GM12878 (cell line): ENCODE data around the gene SEL1L3. TPM values are rescaled to one million over a fixed set of nuclear protein-coding genes. Genes with fewer than 3 reads are reported as not detected.

Source experiments
- ATAC-seq: fragments of 200-7000 bp; cut with Tn5 transposase; 3 replicates; pipeline ENCODE4 v1.9.1; 2020; ENCODE audit warnings: mild to moderate bottlenecking, moderate library complexity
- BruUV-seq: library from RNA; stranded (reverse); fragments of 400-500 nt; replicated peaks from 2 replicates; lab custom pipeline; 2021; lab: Mats Ljungman, UMichigan
- CTCF ChIA-PET: fragments of 300-600 bp; sonication (Branson Sonifier 250); formaldehyde crosslinking; extraction: SDS; loops from one replicate; lab custom pipeline; 2021; ENCODE audit warnings: inconsistent platforms; lab: Yijun Ruan, JAX
- POLR2A ChIA-PET: fragments of 350-600 bp; formaldehyde crosslinking; extraction: SDS; loops from one replicate; lab custom pipeline; 2021; ENCODE audit warnings: inconsistent platforms; lab: Charles Lee
- RAD21 ChIA-PET: fragments of 300-600 bp; sonication (Branson Sonifier 250); formaldehyde crosslinking; loops from one replicate; lab custom pipeline; 2023; ENCODE audit warnings: antibody characterized with exemption; ENCODE audit not compliant: unreplicated experiment; lab: Charles Lee
- SMC1A ChIA-PET: fragments of 300-600 bp; sonication (Branson Sonifier 250); formaldehyde crosslinking; loops from one replicate; lab custom pipeline; 2023; ENCODE audit not compliant: unreplicated experiment, uncharacterized antibody; lab: Charles Lee
- DNase-seq: peaks from one replicate; pipeline ENCODE4 v3.0.0-alpha.2; 2011; ENCODE audit warnings: low read depth, low spot score
- FAIRE-seq: peaks from 3 replicates; lab custom pipeline; 2011; peaks lifted over from hg19 to GRCh38; lab: Jason Lieb, UNC
- H2AFZ ChIP-seq: 2 replicates; pipeline ENCODE4 v1.6.0; 2011; ENCODE audit warnings: low read depth, low read length, control low read depth; ENCODE audit not compliant: control insufficient read depth
- H3K27ac ChIP-seq: 2 replicates; pipeline ENCODE4 v1.5.1; 2011; ENCODE audit warnings: control low read depth; ENCODE audit not compliant: control insufficient read depth, insufficient read depth
- H3K27me3 ChIP-seq, 2 experiments: replicated peaks in 1 of 2; 2 replicates each; pipeline versions ENCODE4 v1.6.0 to v1.6.1; 2011; ENCODE audit warnings: low read length in 1 of 2; ENCODE audit not compliant: control insufficient read depth in 2 of 2, insufficient read depth in 2 of 2
- H3K36me3 ChIP-seq, 2 experiments: 2 replicates each; pipeline ENCODE4 v1.5.1; 2011; ENCODE audit warnings: low read length in 1 of 2; ENCODE audit not compliant: control insufficient read depth in 2 of 2, insufficient read depth in 2 of 2
- H3K4me1 ChIP-seq: 2 replicates; pipeline ENCODE4 v1.6.1; 2011; ENCODE audit warnings: mild to moderate bottlenecking, low read length, moderate library complexity, mixed read lengths; ENCODE audit not compliant: control insufficient read depth, insufficient read depth
- H3K4me2 ChIP-seq: 2 replicates; pipeline ENCODE4 v1.6.0; 2011; ENCODE audit warnings: control low read depth; ENCODE audit not compliant: control insufficient read depth, insufficient read depth
- H3K4me3 ChIP-seq: fragments of 200-600 bp; sonication (generic); 2 replicates; pipeline ENCODE4 v1.5.1; 2016
- H3K79me2 ChIP-seq: 2 replicates; pipeline ENCODE4 v1.6.0; 2011; ENCODE audit warnings: low read length; ENCODE audit not compliant: control insufficient read depth, insufficient read depth
- H3K9ac ChIP-seq: 2 replicates; pipeline ENCODE4 v1.8.0; 2011; ENCODE audit warnings: low read length, control low read depth, mixed read lengths; ENCODE audit not compliant: control insufficient read depth, insufficient read depth
- H3K9me3 ChIP-seq: replicated peaks from 3 replicates; pipeline ENCODE4 v1.5.1; 2011; ENCODE audit warnings: mild to moderate bottlenecking, low read length; ENCODE audit not compliant: control insufficient read depth, insufficient read depth
- H4K20me1 ChIP-seq: 2 replicates; pipeline ENCODE4 v1.6.0; 2011; ENCODE audit not compliant: control insufficient read depth, insufficient read depth
- ATF7 ChIP-seq: fragments of 450-650 bp; IDR thresholded peaks from 2 replicates; pipeline ENCODE4 v1.6.1; 2016; ENCODE audit warnings: low read depth, mild to moderate bottlenecking
- BCLAF1 ChIP-seq: fragments of 450-650 bp; IDR thresholded peaks from 2 replicates; pipeline ENCODE4 v1.6.1; 2017; ENCODE audit warnings: antibody characterized with exemption, mild to moderate bottlenecking, moderate library complexity
- CREM ChIP-seq: IDR thresholded peaks from 2 replicates; pipeline ENCODE4 v1.6.1; 2014; ENCODE audit warnings: antibody characterized with exemption, low read depth
- HDGF ChIP-seq: fragments of 450-650 bp; IDR thresholded peaks from 2 replicates; pipeline ENCODE4 v1.6.1; 2016; ENCODE audit warnings: antibody characterized with exemption
- MEF2A ChIP-seq: IDR thresholded peaks from 2 replicates; pipeline ENCODE4 v1.6.1; 2011; ENCODE audit warnings: low read depth, mild to moderate bottlenecking, low read length, moderate library complexity; ENCODE audit not compliant: insufficient read depth
- MTA2 ChIP-seq: fragments of 450-650 bp; IDR thresholded peaks from 2 replicates; pipeline ENCODE4 v1.6.1; 2016; ENCODE audit warnings: low read depth, mild to moderate bottlenecking, moderate library complexity
- USF1 ChIP-seq: IDR thresholded peaks from 2 replicates; pipeline ENCODE4 v1.6.1; 2011; ENCODE audit warnings: borderline replicate concordance, low read depth, mild to moderate bottlenecking, moderate library complexity, mixed read lengths, low read length; ENCODE audit not compliant: insufficient read depth; ENCODE audit errors: extremely low read length
- YBX1 ChIP-seq: fragments of 450-650 bp; IDR thresholded peaks from 2 replicates; pipeline ENCODE4 v1.6.1; 2016; ENCODE audit warnings: antibody characterized with exemption
- ZBTB40 ChIP-seq: fragments of 450-650 bp; IDR thresholded peaks from 2 replicates; pipeline ENCODE4 v1.6.1; 2016; ENCODE audit warnings: mild to moderate bottlenecking, moderate library complexity, borderline replicate concordance
- ZNF207 ChIP-seq: fragments of 450-650 bp; IDR thresholded peaks from 2 replicates; pipeline ENCODE4 v1.6.1; 2014; ENCODE audit warnings: antibody characterized with exemption, mild to moderate bottlenecking, borderline replicate concordance
- ZNF622 ChIP-seq: fragments of 450-650 bp; IDR thresholded peaks from 2 replicates; pipeline ENCODE4 v1.6.1; 2017; ENCODE audit warnings: mild to moderate bottlenecking, inconsistent platforms
- WGBS: methylation state at CpG from one replicate; pipeline ENCODE4 v1.1.6; 2016; ENCODE audit warnings: low lambda C conversion rate; ENCODE audit not compliant: insufficient replicate concordance, insufficient coverage; ENCODE audit errors: missing lambda C conversion rate; 5-methylcytosine and 5-hydroxymethylcytosine counted together
- in situ Hi-C: fragments of 300-500 bp; cut with MboI; formaldehyde crosslinking; loops from 9 replicates; pipeline ENCODE4 v1.14.3; 2018; ENCODE audit warnings: mixed read lengths
- intact Hi-C: fragments of 100-400 bp; cut with micrococcal nuclease; formaldehyde crosslinking; loops from one replicate; pipeline ENCODE4 v1.14.2; 2022; ENCODE audit not compliant: unreplicated experiment
- polyA plus RNA-seq, 11 experiments: library from polyadenylated mRNA; depleted of rRNA in 4 of 11; unstranded in 6 of 11; stranded (reverse) in 5 of 11; fragments of >200 nt; fragmentation: Nextera tagmentation in 4 of 11; fragmentation: Illumina TruSeq in 1 of 11; extraction: Ambion mirVana in 4 of 11; extraction: Trizol in 1 of 11; gene quantifications; 1 replicate in 1 of 11; 2 replicates in 10 of 11; pipeline versions ENCODE4 v1.2.1 to v1.2.3, GENCODE V29; 2011 to 2016; ENCODE audit warnings: inconsistent platforms in 2 of 11, missing spikeins in 2 of 11, low read depth in 1 of 11
- total RNA-seq, 4 experiments: library from RNA; depleted of rRNA in 3 of 4; stranded (reverse); fragments of >200 nt in 3 of 4; fragmentation: Illumina TruSeq in 1 of 4; extraction: Trizol in 1 of 4; gene quantifications; 2 replicates each; pipeline versions ENCODE4 v1.2.1 to v1.2.3, GENCODE V29; 2013 to 2021

SEL1L3 gene
- total and polyA plus RNA-seq, 10 of the 15 experiments (the other 5 are each of a cell fraction or from before 2014, with no cell fraction given), result 20.4 to 82.2 (median 47.3) TPM

- TF ChIP-seq BCLAF1 (no peak), CREM (no peak), YBX1 (no peak), MEF2A (no peak), ZNF622 (no peak), ZNF207 (no peak)
- TF ChIP-seq, all 136 proteins: peak for 0
Observed at GRCh38 chr4:25818371-25818871, 44.4 kb downstream of the SEL1L3 start (continued).

- Histone ChIP-seq H2AFZ (no peak overlapping the region), H3K4me2 (no peak overlapping the region), H3K9me3 (no peaks in the 10 kb centered on the region), H3K4me3 (no peak overlapping the region), H3K4me1 (no peaks in the 10 kb centered on the region), H4K20me1 (no peaks in the 10 kb centered on the region), H3K27me3 (no peaks in the 10 kb centered on the region), H3K9ac (no peak overlapping the region), H3K36me3 (peaks cover 0 to 14% of the 10 kb centered on the region in 2 experiments; a peak in 1 of 4 replicates), H3K27ac (no peak overlapping the region), H3K79me2 (no peaks in the 10 kb centered on the region)
- WGBS, result 54% methylated on average over 8 of the region's 8 CpGs
- in situ Hi-C loops (no loop called here), intact Hi-C loops (no loop called here)
- DNase-seq (no peak), FAIRE-seq (no peak), ATAC-seq (no peak)
- ChIA-PET CTCF (interaction anchor here (1.0 kb wide), 1 partner anchor 25 kb away, joined by 3 read pairs; no protein-coding TSS in a partner anchor), SMC1A (interaction anchor here (0.7 to 1.2 kb wide), 2 partner anchors 10 to 22 kb away, joined by 3 read pairs; no protein-coding TSS in a partner anchor), RAD21 (no interaction called here), POLR2A (no interaction called here)
- BruUV-seq, result no TSS peak
- TF ChIP-seq ATF7 (no peak), USF1 (no peak), ZBTB40 (no peak), HDGF (no peak), MTA2 (no peak)
Observed at GRCh38 chr4:25817059-25817681, 45.6 kb downstream of the SEL1L3 start.
